ENCODE data around the gene CACNB1. TPM values are rescaled to one million over a fixed set of nuclear protein-coding genes. Genes with fewer than 3 reads are reported as not detected.

Gene CACNB1
- total and polyA plus RNA-seq, 2 of the 13 experiments (the other 11 are each of a cell fraction or from before 2014, with no cell fraction given): 0.75 to 1.5 TPM

DNA sequence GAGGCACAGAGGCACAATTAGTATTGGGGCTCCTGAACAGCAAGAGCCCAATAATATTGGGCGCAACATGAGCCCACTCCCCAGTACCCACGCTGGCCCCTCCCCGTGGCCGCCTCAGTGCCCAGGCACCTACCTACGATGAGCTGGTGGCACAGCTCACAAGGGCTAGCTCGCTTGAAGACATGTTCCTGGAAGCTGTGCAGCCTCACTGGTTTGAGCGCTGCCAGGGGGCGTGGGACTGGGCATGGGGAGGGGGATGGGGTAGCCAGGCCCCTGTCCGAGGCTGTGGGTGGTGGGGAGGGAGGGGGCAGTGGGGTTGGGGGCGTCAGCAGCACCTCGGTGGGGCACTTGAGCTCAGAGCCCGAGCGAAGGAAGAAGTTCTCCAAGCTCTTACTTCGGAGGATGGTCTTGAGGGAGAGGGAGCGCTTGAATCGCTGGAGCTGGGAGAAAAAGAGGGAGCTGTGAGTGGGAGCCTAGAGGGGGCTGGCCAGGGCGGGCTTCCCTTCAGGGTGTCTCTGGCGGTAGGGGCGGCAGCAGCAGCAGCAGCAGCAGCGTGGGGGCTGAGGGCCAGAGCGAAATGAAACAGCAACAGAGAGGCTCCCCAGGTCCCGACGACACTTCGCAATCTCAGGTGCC lies 20.4 kb upstream of the CACNB1 start:
- Histone ChIP-seq H3K36me3 (replicated peaks in 1 of 2; ENCODE audit: control insufficient read depth in 1 of 2, insufficient read depth in 2 of 2, low read length in 2 of 2) (no peaks in the 10 kb centered on the region), H3K27ac (ENCODE audit: extremely low read length, insufficient read depth, low read length) (no peak overlapping the region), H3K4me2 (ENCODE audit: low read depth, low read length) (no peak overlapping the region), H4K20me1 (ENCODE audit: insufficient read depth, low read length) (no peaks in the 10 kb centered on the region), H2AFZ (ENCODE audit: low read length) (no peak overlapping the region), H3K4me3 (replicated peaks in 1 of 3; ENCODE audit: insufficient read depth in 1 of 3, low read depth in 2 of 3, low read length in 3 of 3) (no peak overlapping the region), H3K9me3 (ENCODE audit: low read length) (no peaks in the 10 kb centered on the region), H3K27me3 (ENCODE audit: control insufficient read depth in 1 of 2, insufficient read depth in 2 of 2, low read length in 2 of 2) (peaks cover 14 to 77% of the 10 kb centered on the region in 2 experiments), H3K79me2 (ENCODE audit: insufficient read depth, low read length) (no peaks in the 10 kb centered on the region), H3K4me1 (ENCODE audit: insufficient read depth, low read length) (no peaks in the 10 kb centered on the region), H3K9ac (ENCODE audit: insufficient read depth, low read depth, low read length) (no peak overlapping the region)
- no peak for ATAC-seq
- FAIRE-seq: no peak
- BruUV-seq (replicated peaks): no TSS peak
- WGBS (ENCODE audit: low lambda C conversion rate): 10% methylated on average over 22 of the region's 24 CpGs
- TF ChIP-seq ZNF441 (CRISPR knock-in tag; IDR thresholded peaks at IDR 0.05; ENCODE audit: borderline replicate concordance): no peak
- TF ChIP-seq, protein P1, sequence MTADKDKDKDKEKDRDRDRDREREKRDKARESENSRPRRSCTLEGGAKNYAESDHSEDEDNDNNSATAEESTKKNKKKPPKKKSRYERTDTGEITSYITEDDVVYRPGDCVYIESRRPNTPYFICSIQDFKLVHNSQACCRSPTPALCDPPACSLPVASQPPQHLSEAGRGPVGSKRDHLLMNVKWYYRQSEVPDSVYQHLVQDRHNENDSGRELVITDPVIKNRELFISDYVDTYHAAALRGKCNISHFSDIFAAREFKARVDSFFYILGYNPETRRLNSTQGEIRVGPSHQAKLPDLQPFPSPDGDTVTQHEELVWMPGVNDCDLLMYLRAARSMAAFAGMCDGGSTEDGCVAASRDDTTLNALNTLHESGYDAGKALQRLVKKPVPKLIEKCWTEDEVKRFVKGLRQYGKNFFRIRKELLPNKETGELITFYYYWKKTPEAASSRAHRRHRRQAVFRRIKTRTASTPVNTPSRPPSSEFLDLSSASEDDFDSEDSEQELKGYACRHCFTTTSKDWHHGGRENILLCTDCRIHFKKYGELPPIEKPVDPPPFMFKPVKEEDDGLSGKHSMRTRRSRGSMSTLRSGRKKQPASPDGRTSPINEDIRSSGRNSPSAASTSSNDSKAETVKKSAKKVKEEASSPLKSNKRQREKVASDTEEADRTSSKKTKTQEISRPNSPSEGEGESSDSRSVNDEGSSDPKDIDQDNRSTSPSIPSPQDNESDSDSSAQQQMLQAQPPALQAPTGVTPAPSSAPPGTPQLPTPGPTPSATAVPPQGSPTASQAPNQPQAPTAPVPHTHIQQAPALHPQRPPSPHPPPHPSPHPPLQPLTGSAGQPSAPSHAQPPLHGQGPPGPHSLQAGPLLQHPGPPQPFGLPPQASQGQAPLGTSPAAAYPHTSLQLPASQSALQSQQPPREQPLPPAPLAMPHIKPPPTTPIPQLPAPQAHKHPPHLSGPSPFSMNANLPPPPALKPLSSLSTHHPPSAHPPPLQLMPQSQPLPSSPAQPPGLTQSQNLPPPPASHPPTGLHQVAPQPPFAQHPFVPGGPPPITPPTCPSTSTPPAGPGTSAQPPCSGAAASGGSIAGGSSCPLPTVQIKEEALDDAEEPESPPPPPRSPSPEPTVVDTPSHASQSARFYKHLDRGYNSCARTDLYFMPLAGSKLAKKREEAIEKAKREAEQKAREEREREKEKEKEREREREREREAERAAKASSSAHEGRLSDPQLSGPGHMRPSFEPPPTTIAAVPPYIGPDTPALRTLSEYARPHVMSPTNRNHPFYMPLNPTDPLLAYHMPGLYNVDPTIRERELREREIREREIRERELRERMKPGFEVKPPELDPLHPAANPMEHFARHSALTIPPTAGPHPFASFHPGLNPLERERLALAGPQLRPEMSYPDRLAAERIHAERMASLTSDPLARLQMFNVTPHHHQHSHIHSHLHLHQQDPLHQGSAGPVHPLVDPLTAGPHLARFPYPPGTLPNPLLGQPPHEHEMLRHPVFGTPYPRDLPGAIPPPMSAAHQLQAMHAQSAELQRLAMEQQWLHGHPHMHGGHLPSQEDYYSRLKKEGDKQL (CRISPR knock-in tag; IDR thresholded peaks at IDR 0.05; ENCODE audit: low read depth): no peak
- TF ChIP-seq ZNF790 (CRISPR knock-in tag; IDR thresholded peaks at IDR 0.05; ENCODE audit: borderline replicate concordance): no peak
- TF ChIP-seq, protein P2, sequence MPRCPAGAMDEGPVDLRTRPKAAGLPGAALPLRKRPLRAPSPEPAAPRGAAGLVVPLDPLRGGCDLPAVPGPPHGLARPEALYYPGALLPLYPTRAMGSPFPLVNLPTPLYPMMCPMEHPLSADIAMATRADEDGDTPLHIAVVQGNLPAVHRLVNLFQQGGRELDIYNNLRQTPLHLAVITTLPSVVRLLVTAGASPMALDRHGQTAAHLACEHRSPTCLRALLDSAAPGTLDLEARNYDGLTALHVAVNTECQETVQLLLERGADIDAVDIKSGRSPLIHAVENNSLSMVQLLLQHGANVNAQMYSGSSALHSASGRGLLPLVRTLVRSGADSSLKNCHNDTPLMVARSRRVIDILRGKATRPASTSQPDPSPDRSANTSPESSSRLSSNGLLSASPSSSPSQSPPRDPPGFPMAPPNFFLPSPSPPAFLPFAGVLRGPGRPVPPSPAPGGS (CRISPR knock-in tag; IDR thresholded peaks at IDR 0.05): no peak
- POLR2A ChIA-PET: no interaction called here
- CTCF ChIA-PET (ENCODE audit: low intra/inter-chr PET ratio, low total read pairs): no interaction called here
- intact Hi-C loops (cut with micrococcal nuclease; ENCODE audit: unreplicated experiment) (no loop called here), in situ Hi-C loops (cut with HindIII; ENCODE audit: extremely low pct_ligation_motif_present, low pct_unique_long_range_greater_than_20kb) (no loop called here)
- DNase-seq (ENCODE audit: low spot score): no peak
